ENCODE data around the gene IGF2BP3.
A peak's percentile ranks its signal among the peaks of the same experiment; 100 is the strongest.

Gene IGF2BP3

GRCh38 chr7:23276376-23276775, 193.9 kb downstream of the IGF2BP3 start:
- H3K4me3 ChIP-seq (replicated peaks in 1 of 2; ENCODE audit: low read depth in 2 of 2, low read length in 2 of 2): no peak overlapping the region
- peak in 1 of 2 donors; percentile 14 for DNase-seq (ENCODE audit: low read depth in 2 of 2)
- TF ChIP-seq CTCF (IDR thresholded peaks at IDR 0.05; ENCODE audit: low read depth, low read length): no peak

- TF ChIP-seq CTCF (IDR thresholded peaks at IDR 0.05; ENCODE audit: low read depth, low read length): no peak
- no peak for DNase-seq (ENCODE audit: low read depth in 2 of 2)
- no peak overlapping the region for H3K4me3 ChIP-seq (replicated peaks in 1 of 2; ENCODE audit: low read depth in 2 of 2, low read length in 2 of 2)
Measured at GRCh38 chr7:23275912-23276311, 194.4 kb downstream of the IGF2BP3 start.

- peak; percentile 90 for TF ChIP-seq CTCF (IDR thresholded peaks at IDR 0.05; ENCODE audit: low read depth, low read length)
- peak; percentile 89 to 94 for DNase-seq (ENCODE audit: low read depth in 2 of 2)
- no peak overlapping the region for H3K4me3 ChIP-seq (replicated peaks in 1 of 2; ENCODE audit: low read depth in 2 of 2, low read length in 2 of 2)
Measured at GRCh38 chr7:23273141-23273599, 197.1 kb downstream of the IGF2BP3 start.

GRCh38 chr7:23272275-23272674, 198.0 kb downstream of the IGF2BP3 start:
- no peak for DNase-seq (ENCODE audit: low read depth in 2 of 2)
- TF ChIP-seq CTCF (IDR thresholded peaks at IDR 0.05; ENCODE audit: low read depth, low read length): no peak
- no peak overlapping the region for H3K4me3 ChIP-seq (replicated peaks in 1 of 2; ENCODE audit: low read depth in 2 of 2, low read length in 2 of 2)

GRCh38 chr7:23268746-23269145, 201.5 kb downstream of the IGF2BP3 start:
- H3K4me3 ChIP-seq (replicated peaks in 1 of 2; ENCODE audit: low read depth in 2 of 2, low read length in 2 of 2): no peak overlapping the region
- DNase-seq (ENCODE audit: low read depth in 2 of 2): no peak
- TF ChIP-seq CTCF (IDR thresholded peaks at IDR 0.05; ENCODE audit: low read depth, low read length): no peak

GRCh38 chr7:23268167-23268566, 202.1 kb downstream of the IGF2BP3 start:
- no peak for TF ChIP-seq CTCF (IDR thresholded peaks at IDR 0.05; ENCODE audit: low read depth, low read length)
- DNase-seq (ENCODE audit: low read depth in 2 of 2): no peak
- no peak overlapping the region for H3K4me3 ChIP-seq (replicated peaks in 1 of 2; ENCODE audit: low read depth in 2 of 2, low read length in 2 of 2)

GRCh38 chr7:23267357-23267756, 202.9 kb downstream of the IGF2BP3 start:
- H3K4me3 ChIP-seq (replicated peaks in 1 of 2; ENCODE audit: low read depth in 2 of 2, low read length in 2 of 2): no peak overlapping the region
- TF ChIP-seq CTCF (IDR thresholded peaks at IDR 0.05; ENCODE audit: low read depth, low read length): no peak
- DNase-seq (ENCODE audit: low read depth in 2 of 2): no peak
